ENCODE results near the gene LMAN2L. TPM values are rescaled to one million over a fixed set of nuclear protein-coding genes. Genes with fewer than 3 reads are reported as not detected.

Gene LMAN2L
- total RNA-seq, 4 donors from 2014 or later, result 18.1 to 22.9 (median 21.5) TPM

DNA sequence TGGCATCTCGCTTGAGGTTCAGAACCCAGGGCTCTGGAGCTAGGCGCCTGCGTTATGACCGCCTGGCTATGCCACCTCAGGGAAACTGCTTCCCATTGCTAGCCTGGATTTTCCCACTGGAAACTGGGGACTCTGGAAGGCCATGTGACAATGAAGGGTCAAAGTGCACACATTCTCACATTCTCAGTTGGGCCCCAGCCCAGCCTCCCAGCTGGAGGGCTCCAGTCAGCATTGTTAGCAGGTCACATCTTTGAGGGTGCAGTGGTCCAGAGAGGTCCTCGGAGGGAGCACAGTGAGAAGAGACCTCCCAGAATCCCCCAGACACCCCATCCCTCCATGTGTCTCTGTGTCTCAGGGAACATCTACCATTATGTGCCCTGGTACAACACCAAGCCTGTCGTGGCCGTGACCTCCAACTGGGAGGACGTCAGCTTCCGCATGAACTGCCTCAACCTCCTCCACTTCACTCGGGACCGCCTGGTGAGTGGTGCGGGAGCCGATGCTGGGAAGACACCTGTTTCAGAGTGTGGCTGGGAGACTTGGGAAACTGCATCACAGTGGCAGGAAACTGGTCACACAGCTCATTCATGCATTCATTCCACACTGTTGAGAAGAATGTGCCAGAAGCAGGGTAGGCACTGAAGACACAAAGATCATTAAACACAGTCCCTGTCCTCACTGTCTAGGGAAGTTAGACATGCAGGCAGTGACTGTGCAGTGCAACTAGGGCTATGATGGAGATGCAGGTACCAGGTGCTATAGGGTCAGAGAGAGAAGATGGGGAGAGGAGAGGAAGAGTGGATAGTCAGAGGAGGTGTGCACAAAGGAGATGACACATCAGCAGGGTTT, 55.7 kb downstream of the LMAN2L start:
- H3K27ac ChIP-seq, result no peak overlapping the region
- H3K4me1 ChIP-seq, result peaks cover 0 to 9% (median 4%) of the 10 kb centered on the region in 3 donors
- TF ChIP-seq, protein P1, sequence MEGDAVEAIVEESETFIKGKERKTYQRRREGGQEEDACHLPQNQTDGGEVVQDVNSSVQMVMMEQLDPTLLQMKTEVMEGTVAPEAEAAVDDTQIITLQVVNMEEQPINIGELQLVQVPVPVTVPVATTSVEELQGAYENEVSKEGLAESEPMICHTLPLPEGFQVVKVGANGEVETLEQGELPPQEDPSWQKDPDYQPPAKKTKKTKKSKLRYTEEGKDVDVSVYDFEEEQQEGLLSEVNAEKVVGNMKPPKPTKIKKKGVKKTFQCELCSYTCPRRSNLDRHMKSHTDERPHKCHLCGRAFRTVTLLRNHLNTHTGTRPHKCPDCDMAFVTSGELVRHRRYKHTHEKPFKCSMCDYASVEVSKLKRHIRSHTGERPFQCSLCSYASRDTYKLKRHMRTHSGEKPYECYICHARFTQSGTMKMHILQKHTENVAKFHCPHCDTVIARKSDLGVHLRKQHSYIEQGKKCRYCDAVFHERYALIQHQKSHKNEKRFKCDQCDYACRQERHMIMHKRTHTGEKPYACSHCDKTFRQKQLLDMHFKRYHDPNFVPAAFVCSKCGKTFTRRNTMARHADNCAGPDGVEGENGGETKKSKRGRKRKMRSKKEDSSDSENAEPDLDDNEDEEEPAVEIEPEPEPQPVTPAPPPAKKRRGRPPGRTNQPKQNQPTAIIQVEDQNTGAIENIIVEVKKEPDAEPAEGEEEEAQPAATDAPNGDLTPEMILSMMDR (IDR thresholded peaks at IDR 0.05), result no peak
- TF ChIP-seq POLR2AphosphoS5 (IDR thresholded peaks at IDR 0.05) (no peak), POLR2A (IDR thresholded peaks at IDR 0.05) (no peak), EP300 (IDR thresholded peaks at IDR 0.05) (no peak)
- H3K9me3 ChIP-seq, result no peaks in the 10 kb centered on the region
- H3K27me3 ChIP-seq, result peaks cover 30% of the 10 kb centered on the region
- no CpG with 5 or more reads among the region's 13 CpGs for WGBS, 2 donors (ENCODE audit: low coverage in 1 of 2)
- H3K4me3 ChIP-seq, result no peak overlapping the region
- no peaks in the 10 kb centered on the region for H3K36me3 ChIP-seq
- ATAC-seq, result no peak

DNA sequence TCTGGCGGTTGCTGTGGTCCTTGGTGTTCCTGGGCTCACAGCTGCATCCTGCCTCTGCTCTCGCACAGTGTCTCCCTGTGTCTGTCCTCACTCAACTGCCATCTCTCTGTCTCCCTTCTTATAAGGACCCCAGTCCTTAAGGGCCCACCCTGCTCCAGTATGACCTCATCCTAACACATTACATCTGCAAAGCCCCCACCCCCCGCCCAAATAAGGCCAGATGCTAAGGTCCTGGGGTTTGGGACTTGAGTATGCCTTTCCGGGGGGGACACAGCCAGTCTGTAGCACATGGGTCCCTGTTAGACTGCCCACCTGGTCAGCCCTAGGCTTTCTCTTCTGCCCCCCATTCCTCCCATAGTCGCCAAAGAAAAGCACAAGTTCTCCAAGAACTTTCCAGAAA, 56.6 kb downstream of the LMAN2L start:
- H3K4me1 ChIP-seq, result peaks cover 0 to 9% (median 4%) of the 10 kb centered on the region in 3 donors
- ATAC-seq, result no peak
- WGBS, 2 donors (ENCODE audit: low coverage in 1 of 2), result 80 to 100% methylated on average over 1 to 2 of the region's 5 CpGs
- H3K9me3 ChIP-seq, result no peaks in the 10 kb centered on the region
- H3K36me3 ChIP-seq, result no peaks in the 10 kb centered on the region
- H3K27me3 ChIP-seq, result peaks cover 30% of the 10 kb centered on the region
- H3K27ac ChIP-seq, result no peak overlapping the region
- H3K4me3 ChIP-seq, result no peak overlapping the region
- no peak for TF ChIP-seq POLR2AphosphoS5 (IDR thresholded peaks at IDR 0.05)
- TF ChIP-seq, protein P1 (IDR thresholded peaks at IDR 0.05), result no peak
- TF ChIP-seq POLR2A (IDR thresholded peaks at IDR 0.05), result no peak
- TF ChIP-seq EP300 (IDR thresholded peaks at IDR 0.05), result no peak

DNA sequence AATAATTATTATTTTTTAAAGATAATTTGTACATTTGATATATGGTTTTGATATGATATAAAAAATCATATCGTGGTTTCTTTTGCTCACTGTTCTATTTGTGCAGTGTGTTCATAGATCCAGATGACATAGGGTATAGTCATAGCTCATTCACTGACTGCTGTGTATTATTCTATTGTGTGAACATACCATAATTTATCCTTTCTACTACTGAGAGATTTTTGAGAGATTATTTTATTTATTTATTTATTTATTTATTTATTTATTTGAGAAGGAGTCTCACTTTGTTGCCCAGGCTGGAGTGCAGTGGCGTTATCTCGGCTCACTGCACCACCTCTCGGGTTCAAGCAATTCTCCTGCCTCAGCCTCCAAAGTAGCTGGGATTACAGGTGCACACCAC, 58.3 kb downstream of the LMAN2L start:
- H3K27ac ChIP-seq, result no peak overlapping the region
- peaks cover 0 to 9% (median 4%) of the 10 kb centered on the region in 3 donors for H3K4me1 ChIP-seq
- no peaks in the 10 kb centered on the region for H3K9me3 ChIP-seq
- WGBS, 2 donors (ENCODE audit: low coverage in 1 of 2), result 82 to 93% methylated on average over 4 of the region's 4 CpGs
- H3K27me3 ChIP-seq, result peaks cover 23% of the 10 kb centered on the region
- H3K36me3 ChIP-seq, result no peaks in the 10 kb centered on the region
- no peak overlapping the region for H3K4me3 ChIP-seq
- no peak for TF ChIP-seq POLR2AphosphoS5 (IDR thresholded peaks at IDR 0.05)
- TF ChIP-seq POLR2A (IDR thresholded peaks at IDR 0.05), result no peak
- no peak for ATAC-seq

DNA sequence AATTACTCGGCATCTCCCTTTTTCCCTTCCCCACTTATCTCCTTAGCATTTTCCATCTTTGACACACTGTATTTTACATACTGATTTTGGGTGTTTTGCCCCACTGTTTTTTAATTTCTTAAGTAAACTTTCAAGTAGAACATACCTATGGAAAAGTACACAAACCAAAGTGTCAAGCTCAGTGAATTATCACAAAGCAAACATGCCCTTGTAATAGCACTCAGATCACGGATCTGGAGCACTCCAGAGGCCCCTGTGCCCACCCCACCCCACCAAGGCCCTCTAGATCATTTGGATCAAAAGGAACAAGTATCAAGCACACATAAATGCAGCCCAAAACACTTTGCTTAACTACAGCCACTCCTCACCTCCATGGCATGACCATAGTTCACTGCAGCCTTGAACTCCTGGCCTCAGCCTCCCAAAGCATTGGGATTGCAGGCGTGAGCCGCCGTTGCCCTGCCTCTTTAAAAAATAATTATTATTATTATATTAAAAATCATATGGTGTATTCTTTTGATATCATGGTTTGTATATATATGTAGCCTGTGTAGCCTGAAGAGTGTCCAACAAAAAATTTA, 59.2 kb downstream of the LMAN2L start:
- Histone ChIP-seq H3K27ac (no peak overlapping the region), H3K9me3 (no peaks in the 10 kb centered on the region), H3K4me3 (no peak overlapping the region), H3K4me1 (peaks cover 0 to 6% (median 0%) of the 10 kb centered on the region in 3 donors), H3K36me3 (no peaks in the 10 kb centered on the region), H3K27me3 (peaks cover 16% of the 10 kb centered on the region)
- no peak for ATAC-seq
- WGBS, 2 donors (ENCODE audit: low coverage in 1 of 2), result 72 to 75% methylated on average over 5 of the region's 5 CpGs
- TF ChIP-seq POLR2A (IDR thresholded peaks at IDR 0.05) (no peak), POLR2AphosphoS5 (IDR thresholded peaks at IDR 0.05) (no peak), EP300 (IDR thresholded peaks at IDR 0.05) (no peak)
- TF ChIP-seq, protein P1 (IDR thresholded peaks at IDR 0.05), result no peak

DNA sequence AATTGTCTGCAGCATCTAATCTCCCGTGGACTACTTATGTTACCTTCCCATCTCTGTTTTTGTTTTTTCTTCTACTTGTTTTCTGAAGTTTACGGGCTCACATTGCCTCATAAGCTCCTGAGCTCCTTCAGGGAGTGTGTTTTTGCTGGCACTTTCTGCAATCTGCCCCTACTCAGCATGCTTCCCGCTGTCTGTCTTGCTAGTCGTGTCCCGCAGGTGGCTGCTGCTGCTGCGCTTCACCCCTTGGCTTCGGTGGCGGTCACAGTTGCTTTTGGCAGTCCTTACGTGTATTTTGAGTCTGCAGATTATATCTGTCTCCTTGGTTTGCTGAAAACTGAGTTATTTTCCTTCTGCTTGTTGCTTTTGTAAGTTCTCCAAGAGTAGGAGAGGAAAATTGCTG, 60.0 kb downstream of the LMAN2L start:
- H3K27ac ChIP-seq, result no peak overlapping the region
- no peaks in the 10 kb centered on the region for H3K9me3 ChIP-seq
- no peak for ATAC-seq
- WGBS, 2 donors (ENCODE audit: low coverage in 1 of 2), result 22 to 49% methylated on average over 7 to 9 of the region's 9 CpGs
- no peak overlapping the region for H3K4me3 ChIP-seq
- no peak for TF ChIP-seq EP300 (IDR thresholded peaks at IDR 0.05)
- TF ChIP-seq, protein P1 (IDR thresholded peaks at IDR 0.05), result no peak
- H3K4me1 ChIP-seq, result no peaks in the 10 kb centered on the region
- H3K36me3 ChIP-seq, result no peaks in the 10 kb centered on the region
- peaks cover 8% of the 10 kb centered on the region for H3K27me3 ChIP-seq
